ENCODE measurements around the gene ARSI.
"Not testable (repeated sequence)": the region's sequence is repeated elsewhere in the genome, so short reads cannot be mapped to it uniquely, and the experiment has no call there.

ARSI gene

DNA sequence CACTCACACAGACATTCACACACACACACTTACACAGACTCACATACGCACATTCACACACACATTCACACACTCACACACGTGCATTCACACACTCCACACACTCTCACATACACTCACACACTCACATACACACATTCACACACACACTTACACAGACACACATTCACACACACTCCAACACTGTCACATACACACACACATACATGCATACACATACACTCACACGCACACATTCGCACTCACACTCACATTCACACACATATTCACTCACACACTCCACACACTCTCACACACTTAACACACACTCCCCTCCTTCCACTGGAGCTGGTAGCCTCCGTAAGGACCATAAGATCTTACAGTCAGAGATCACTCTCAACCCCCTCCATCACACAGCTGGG lies 39.3 kb downstream of the ARSI start:
- no peak for DNase-seq

DNA sequence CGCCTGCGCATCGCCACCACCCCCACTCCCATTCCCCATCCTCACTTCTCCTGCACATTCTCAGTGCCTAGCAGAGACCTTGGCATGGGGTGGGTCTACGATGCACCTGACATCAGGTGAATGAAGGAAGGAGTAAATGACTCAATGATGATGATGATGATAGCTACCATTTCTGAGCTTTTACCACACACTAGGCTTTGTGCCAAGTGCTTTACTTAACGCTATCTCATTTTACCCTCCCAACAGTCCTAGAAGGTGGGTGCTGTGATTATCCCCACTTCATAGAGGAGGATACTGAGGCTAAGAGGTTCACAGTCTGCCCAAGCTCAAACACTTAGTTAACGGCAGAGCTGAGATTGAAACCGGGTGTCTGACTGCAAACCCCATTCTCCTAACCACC lies 40.2 kb downstream of the ARSI start:
- DNase-seq, result no peak

DNA sequence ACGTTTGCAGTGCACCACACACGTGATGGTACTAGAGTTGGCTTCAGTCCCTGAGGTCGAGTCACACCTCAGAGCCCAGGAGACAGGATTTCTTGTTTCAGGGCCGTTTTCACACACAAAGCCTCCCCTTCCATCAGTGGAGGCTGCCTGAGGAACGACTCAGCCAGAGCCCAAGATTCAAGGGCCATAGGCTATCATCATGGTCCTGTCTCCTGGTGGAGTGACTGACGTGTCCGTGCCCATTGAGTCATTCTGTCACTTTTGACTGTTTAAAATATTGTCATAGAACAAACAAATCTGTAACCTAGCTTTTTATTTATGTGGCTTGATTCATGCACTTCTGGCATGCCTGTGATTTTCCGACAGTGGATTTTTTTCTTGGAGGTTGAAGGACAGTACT lies 41.5 kb downstream of the ARSI start:
- no peak for DNase-seq

DNA sequence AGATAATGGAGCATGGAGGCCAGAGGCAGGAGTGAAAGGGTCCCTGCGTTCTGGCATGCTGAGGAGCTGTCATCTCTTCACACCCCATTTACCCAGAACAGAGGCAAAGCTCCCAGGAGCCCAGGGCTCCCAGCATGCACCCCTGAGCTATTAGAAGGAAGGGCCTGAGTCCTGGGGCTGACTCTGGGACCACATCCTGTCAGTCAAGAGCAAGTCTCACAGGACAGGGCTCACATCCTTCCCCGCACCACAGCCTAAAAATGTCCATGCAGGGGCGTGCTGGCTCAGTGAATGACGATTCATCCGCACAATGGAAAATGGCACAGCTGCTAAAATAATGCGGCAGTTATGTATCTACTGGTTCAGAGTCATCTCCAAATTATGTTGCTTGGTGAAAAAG lies 44.6 kb downstream of the ARSI start:
- DNase-seq, result peak; percentile 61

DNA sequence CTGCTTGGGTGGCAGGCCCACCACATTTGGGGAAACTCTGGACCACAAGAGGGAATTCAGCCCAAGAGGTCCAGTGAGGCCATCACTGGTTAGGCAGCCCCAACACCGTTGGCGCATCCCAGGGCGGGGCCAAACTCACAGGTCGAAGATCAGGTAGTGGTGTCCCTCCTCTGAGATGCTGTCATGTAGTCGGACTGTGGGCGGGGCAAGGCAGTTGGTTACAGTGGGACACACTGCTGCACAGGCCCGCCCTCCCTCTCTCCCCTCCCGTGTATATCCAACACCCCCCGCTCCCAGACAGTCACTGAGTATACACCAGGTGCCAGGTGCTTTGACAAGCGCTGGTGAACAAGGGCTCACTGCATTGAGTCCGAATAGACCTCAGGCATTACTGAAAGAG lies 45.3 kb downstream of the ARSI start:
- DNase-seq, result no peak

DNA sequence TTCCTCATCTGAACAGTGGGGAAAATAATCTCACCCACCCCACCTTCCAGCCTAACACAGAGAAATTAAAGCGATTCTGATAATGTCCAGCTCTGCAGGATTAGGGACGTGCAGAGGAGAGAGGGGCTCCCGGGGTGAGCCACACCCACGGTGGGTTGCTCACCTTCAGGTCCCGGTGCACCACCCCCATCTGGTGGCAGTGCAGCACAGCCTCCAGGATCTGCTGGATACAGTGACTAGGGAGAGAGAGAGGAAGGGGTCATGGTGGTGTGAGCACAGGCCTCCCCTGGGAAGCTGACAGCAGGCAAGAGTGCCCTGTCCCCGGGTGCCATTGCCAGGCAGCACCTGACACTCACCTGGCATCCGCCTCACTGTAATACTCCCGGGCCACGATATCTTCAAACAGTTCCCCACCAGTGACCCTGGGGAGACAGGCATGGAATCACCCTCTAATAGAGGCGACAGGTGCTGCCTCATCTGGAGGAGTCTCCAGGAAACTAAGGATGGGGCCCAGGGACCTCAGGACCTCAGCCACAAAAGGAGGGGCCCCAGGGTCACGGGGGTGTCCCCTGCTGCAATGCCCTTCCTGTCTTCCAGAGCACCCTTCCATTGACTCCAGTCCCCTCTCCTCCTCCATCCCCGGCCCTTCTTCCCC lies 46.2 kb downstream of the ARSI start:
- no peak for DNase-seq

DNA sequence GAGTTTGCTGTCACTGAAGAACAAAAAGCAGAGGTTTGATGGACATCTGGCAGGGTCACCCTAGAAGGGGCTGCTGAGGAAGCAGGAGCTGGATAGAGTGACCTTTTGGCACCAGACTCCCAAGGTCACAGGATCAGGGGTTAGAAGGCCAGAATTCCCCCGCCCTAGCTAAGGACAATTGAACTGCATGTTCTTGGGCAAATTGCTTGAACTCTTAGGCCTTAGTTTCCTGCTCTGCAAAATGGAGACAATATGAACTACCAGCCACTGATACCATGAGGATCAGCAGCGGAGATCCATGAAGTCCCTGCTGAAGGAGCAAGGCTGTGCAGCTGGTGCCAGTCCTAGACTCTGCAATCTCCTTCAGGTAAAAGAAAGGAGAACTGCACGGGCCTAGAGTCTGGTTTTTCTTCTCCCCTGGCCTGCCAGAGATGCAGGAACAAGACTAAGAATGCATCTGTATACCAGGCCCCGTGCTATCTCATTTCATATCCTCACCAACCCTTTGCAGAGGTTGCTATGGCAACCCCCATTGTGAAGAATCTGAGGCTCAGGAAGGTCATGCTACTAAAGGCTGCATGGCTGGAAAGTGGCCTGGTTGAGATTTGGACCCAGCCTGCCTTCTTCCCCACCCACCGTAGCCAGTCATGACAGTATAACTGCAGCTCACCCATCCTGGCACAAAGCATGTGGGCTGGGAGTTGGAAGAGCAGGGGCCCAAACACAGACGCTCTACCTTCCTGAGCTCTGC lies 46.9 kb downstream of the ARSI start:
- no peak for DNase-seq

DNA sequence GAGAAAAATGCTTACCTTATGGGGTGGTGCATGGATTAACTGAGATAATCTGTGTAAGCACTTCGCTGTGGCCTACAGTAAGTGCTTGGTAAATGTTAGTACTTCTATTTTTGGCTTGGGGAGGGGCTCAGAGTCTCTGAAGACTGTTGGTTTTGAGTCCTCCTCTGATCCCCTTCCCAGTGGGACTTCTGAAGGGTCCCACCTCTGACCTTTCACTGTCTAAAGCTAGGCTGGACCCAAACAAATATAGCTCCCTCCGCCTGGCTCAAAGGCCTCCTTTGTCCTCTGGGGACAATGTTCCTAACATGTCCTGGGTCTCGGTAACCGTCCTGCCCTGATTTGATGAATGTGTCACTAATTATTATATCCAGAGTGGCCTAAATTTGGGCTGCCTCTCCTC lies 47.9 kb downstream of the ARSI start:
- DNase-seq, result no peak

DNA sequence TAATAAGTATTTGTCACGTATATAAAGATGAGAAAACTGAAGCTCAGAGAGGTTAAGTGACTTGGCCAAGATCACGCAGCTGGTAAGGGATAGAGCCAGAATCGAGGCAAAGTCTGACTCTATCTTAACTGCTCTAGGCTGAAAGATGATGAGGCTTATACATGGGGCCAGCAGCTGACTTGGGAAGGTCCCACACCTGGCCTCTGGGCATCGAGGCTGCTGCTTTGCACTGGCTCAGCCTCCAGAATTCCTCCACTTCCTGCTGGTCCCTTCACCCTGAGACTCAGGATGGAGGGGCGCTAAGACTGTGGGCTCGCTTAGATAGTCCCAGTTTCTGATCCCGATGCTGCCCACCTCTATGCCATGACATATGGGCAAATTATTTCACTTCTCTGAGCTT lies 48.3 kb downstream of the ARSI start:
- DNase-seq, result no peak

DNA sequence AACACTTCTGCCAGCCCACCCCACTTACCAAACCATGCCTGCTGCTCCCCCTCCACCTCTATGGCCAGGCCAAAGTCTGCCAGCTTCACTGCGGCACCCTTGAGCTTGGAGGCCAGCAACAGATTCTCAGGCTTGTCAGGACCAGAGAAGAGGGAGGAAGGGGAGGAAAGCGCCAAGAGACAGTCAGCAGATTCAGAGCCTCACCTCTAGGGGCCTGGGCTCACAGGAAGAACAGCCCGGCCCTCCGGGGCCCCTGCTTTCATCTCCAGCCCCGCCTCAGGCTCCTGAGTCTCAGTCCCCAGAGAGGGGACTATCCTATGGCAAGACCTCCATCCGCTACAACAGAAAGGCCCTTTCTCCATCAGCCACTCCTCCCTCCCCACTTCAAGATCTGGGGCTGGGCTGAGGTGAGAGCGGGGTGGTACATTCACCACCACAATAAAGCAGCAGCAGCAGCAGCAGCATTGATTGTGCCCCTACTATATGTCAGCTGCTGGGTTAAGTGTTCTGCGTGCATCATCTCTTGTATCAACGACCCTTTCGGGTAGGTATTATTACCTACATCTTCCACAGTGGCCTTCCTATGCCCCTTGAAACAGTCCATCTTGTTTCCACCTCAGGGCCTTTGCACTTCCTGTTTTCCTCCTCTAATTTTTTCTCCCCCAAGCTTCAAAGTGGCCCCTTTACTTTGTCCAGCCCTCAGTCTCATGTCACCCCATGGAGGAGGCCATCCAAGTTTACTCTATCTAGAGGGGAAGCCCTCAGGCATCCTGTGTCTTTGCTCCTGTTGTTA lies 49.1 kb downstream of the ARSI start:
- DNase-seq, result no peak

DNA sequence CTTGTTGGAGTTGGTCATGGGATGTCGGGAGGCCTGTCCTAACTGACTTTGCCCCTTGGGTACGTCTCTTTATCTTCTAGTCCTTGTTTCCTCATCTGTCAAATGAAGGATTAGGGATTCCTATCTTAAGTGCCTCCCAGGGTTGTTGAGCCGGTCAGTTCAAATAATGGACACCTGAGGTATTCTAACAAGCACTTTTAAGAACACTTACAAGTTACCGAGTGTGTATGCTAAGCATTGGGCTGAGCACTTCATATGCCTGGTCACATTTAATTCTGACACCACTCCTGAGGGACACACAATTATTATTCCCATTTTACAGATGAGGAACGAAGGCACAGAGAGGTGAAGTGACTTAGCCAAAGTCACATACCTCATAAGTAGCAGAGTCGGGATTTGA lies 50.2 kb downstream of the ARSI start:
- DNase-seq, result no peak

DNA sequence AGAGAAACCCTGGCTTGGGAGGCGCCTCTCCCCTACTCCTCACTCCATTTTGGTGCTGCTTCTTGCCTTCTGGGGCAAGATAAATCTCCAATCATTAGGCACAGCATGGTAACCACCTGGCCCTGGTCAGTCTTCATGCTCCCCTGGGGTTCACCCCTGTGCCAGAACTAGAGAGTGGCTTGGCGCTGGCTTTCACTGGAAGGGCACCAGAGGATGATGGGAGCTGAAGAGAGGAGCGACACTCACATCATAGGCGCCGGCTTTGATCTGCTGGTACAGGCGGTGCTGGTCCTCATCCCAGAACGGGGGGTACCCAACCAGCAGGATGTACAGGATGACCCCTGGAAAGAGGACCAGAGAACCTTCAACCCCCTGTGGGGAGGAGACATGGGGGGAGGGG lies 51.2 kb downstream of the ARSI start:
- DNase-seq, result no peak

DNA sequence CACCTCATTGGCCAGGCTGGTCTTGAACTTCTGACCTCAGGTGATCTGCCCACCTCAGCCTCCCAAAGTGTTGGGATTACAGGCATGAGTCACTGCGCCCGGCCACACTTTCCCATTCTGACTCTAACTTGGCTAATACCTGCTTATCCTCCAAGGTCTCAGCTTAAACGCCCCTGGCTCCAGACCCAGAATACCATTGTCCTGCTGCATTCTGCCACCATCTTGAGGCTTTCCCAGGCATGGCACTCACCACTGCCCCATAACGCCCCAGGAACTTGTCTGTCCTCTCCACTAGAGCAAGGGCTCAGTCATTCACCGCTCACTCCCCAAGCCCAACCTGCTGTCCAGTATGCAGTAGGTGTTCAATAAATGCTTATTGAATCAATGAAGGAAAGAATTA lies 53.0 kb downstream of the ARSI start:
- no peak for DNase-seq

DNA sequence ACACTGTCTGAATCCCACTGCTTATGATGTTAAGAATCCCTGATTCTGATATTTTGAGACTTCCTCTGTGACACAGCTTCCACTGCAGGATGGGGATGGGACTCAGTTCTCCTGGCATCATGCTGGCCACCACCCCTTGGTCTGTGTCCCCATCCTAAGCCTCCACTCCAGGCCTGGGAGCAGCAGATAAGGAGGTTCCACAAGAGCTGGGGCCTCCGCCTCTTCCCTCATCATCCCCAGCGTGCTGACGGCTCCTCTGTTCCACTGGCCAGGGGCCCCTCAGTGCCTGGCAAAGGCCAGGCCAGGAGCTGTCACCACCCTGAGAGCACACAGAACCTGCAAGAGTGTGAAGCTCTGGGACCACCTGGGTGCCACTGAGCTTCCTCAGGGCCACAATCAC lies 53.8 kb downstream of the ARSI start:
- DNase-seq, result no peak

DNA sequence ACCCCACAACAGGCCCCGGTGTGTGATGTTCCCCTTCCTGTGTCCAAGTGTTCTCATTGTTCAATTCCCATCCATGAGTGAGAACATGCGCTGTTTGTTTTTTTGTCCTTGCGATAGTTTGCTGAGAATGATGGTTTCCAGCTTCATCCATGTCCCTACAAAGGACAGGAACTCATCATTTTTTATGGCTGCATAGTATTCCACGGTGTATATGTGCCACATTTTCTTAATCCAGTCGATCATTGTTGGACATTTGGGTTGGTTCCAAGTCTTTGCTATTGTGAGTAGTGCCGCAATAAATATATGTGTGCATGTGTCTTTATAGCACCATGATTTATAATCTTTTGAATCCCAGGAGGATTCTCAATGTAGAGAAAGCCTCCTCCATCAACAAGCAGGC lies 54.2 kb downstream of the ARSI start:
- not testable (repeated sequence) for DNase-seq

DNA sequence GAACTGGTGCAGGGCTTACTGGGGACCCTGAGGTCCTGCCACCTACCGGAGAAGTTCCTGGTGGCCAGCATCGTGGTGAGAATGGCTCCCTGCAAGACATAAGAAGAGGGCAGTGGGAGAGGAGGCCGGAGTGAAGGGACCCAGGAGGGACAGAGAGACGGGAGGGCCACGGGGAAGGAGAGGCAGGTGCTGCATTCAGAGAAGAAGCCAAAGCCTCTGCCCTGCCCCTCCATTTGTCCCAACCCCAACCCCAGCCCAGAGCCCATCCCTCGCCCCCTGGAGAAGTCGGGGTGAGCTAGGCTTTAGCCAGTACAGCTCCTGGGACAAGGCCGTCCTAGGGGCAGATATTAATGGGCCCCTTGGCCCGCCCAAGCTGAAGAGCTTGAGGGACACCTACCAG lies 55.0 kb downstream of the ARSI start:
- no peak for DNase-seq

DNA sequence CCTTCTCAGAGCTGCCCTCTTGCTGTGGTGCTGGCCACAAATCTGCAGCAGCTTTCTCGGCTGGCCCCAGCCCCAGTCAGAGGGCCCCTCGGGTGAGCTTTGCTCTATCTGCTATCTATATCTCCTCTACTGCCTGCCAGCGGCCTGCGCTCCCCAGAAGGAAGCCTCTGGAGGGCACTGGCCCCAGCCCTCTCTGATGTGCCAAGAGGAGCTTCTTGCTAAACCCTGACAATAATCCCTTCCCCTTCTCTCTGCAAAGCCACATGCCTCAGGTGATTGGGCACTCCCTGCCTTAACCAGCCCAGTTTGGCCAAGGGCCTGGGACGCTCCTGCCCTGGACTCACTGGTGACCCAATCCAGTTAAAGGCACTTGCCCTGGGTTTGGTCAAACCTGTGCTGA lies 55.9 kb downstream of the ARSI start:
- DNase-seq, result no peak

DNA sequence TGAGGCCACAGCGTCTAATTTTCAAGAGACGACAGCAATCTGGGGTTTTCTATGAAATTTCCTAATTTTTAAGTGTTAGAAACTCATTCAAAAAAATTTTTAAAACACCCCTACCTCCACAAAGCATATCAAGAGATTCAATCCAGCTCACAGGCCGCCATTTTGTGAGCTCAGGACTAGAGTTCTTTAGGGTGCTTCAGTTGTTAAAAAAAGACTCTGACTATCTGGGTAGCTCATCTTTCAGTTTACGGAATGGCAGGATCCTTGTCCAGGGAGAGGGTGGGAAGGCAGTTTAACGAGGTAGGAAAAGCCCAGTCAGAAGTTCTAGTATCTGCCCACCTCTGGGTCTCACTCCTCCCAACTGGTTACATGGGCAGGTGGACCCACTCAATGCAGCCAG lies 56.3 kb downstream of the ARSI start:
- no peak for DNase-seq
